ENCODE data around the gene GBX1.

GBX1 gene

GRCh38 chr7:151131592-151132293 lies 35.8 kb downstream of the GBX1 start:
- ChIA-PET CTCF (interaction anchor here (1.2 to 1.7 kb wide), 2 partner anchors 8 to 40 kb away, joined by 3 read pairs; no protein-coding TSS in a partner anchor), POLR2A (no interaction called here)
- no peak for DNase-seq (ENCODE audit: extremely low spot score)
- no peak for TF ChIP-seq ELF4 (IDR thresholded peaks at IDR 0.05)
- no peak for TF ChIP-seq ZNF384 (IDR thresholded peaks at IDR 0.05)
- no peak for TF ChIP-seq HDGF (IDR thresholded peaks at IDR 0.05; ENCODE audit: borderline replicate concordance)
- no peak for TF ChIP-seq ARNT (IDR thresholded peaks at IDR 0.05)
- TF ChIP-seq SUZ12 (IDR thresholded peaks at IDR 0.05): no peak
- no peak for TF ChIP-seq PKNOX1 (IDR thresholded peaks at IDR 0.05)
- no peak for TF ChIP-seq SP1 (IDR thresholded peaks at IDR 0.05)

- TF ChIP-seq BHLHE40 (IDR thresholded peaks at IDR 0.05; ENCODE audit: borderline replicate concordance) (no peak), ELF4 (IDR thresholded peaks at IDR 0.05) (no peak), SUZ12 (IDR thresholded peaks at IDR 0.05) (no peak), ZNF384 (IDR thresholded peaks at IDR 0.05) (no peak)
- ChIA-PET CTCF (interaction anchor here (0.8 to 1.7 kb wide), 3 partner anchors 8 to 41 kb away, joined by 3 read pairs; no protein-coding TSS in a partner anchor), POLR2A (no interaction called here)
- DNase-seq (ENCODE audit: extremely low spot score): no peak
Measured at GRCh38 chr7:151131224-151131591, 36.3 kb downstream of the GBX1 start.

- POLR2A ChIA-PET: no interaction called here
- DNase-seq (ENCODE audit: extremely low spot score): no peak
- TF ChIP-seq ELF4 (IDR thresholded peaks at IDR 0.05) (no peak), L3MBTL2 (conservative IDR thresholded peaks at IDR 0.05) (no peak), PKNOX1 (IDR thresholded peaks at IDR 0.05) (no peak), LEF1 (IDR thresholded peaks at IDR 0.05; ENCODE audit: borderline replicate concordance) (no peak), SUZ12 (IDR thresholded peaks at IDR 0.05) (no peak), BHLHE40 (IDR thresholded peaks at IDR 0.05; ENCODE audit: borderline replicate concordance) (no peak), FOXM1 (IDR thresholded peaks at IDR 0.05; ENCODE audit: borderline replicate concordance) (no peak), ZNF384 (IDR thresholded peaks at IDR 0.05) (no peak), TARDBP (IDR thresholded peaks at IDR 0.05) (no peak), SP1 (IDR thresholded peaks at IDR 0.05) (no peak), FOXK2 (IDR thresholded peaks at IDR 0.05) (no peak), HDGF (IDR thresholded peaks at IDR 0.05; ENCODE audit: borderline replicate concordance) (no peak), FOXA1 (IDR thresholded peaks at IDR 0.05) (no peak), CTBP1 (IDR thresholded peaks at IDR 0.05; ENCODE audit: borderline replicate concordance) (no peak), ARNT (IDR thresholded peaks at IDR 0.05) (no peak), NFRKB (IDR thresholded peaks at IDR 0.05) (no peak)
- CTCF ChIA-PET: interaction anchor here (0.8 to 1.7 kb wide), 3 partner anchors 9 to 41 kb away, joined by 3 read pairs; no protein-coding TSS in a partner anchor
Measured at GRCh38 chr7:151130741-151131157, 36.7 kb downstream of the GBX1 start.

- ChIA-PET CTCF (interaction anchor here (1.0 to 1.7 kb wide), 2 partner anchors 41 to 42 kb away, joined by 3 to 6 read pairs; no protein-coding TSS in a partner anchor), POLR2A (no interaction called here)
- no peak for DNase-seq (ENCODE audit: extremely low spot score)
- TF ChIP-seq PKNOX1 (IDR thresholded peaks at IDR 0.05) (no peak), NFRKB (IDR thresholded peaks at IDR 0.05) (no peak), FOXM1 (IDR thresholded peaks at IDR 0.05; ENCODE audit: borderline replicate concordance) (no peak), SP1 (IDR thresholded peaks at IDR 0.05) (no peak), LEF1 (IDR thresholded peaks at IDR 0.05; ENCODE audit: borderline replicate concordance) (no peak)
Measured at GRCh38 chr7:151129960-151130591, 37.4 kb downstream of the GBX1 start.

GRCh38 chr7:151129117-151129959 lies 38.2 kb downstream of the GBX1 start:
- POLR2A ChIA-PET: interaction anchor here (0.9 kb wide), 1 partner anchor 40 kb away, joined by 4 read pairs; no protein-coding TSS in a partner anchor
- CTCF ChIA-PET: interaction anchor here (0.6 to 1.0 kb wide), 2 partner anchors 24 to 41 kb away, joined by 4 to 6 read pairs; no protein-coding TSS in a partner anchor

GRCh38 chr7:151128716-151129115 lies 38.8 kb downstream of the GBX1 start:
- CTCF ChIA-PET: interaction anchor here (0.6 kb wide), 1 partner anchor 24 kb away, joined by 4 read pairs; no protein-coding TSS in a partner anchor
- TF ChIP-seq HDGF (IDR thresholded peaks at IDR 0.05; ENCODE audit: borderline replicate concordance): no peak
- no peak for TF ChIP-seq BHLHE40 (IDR thresholded peaks at IDR 0.05; ENCODE audit: borderline replicate concordance)
- no peak for TF ChIP-seq ELF4 (IDR thresholded peaks at IDR 0.05)
- no peak for TF ChIP-seq ZNF384 (IDR thresholded peaks at IDR 0.05)
- TF ChIP-seq L3MBTL2 (conservative IDR thresholded peaks at IDR 0.05): no peak
- TF ChIP-seq TARDBP (IDR thresholded peaks at IDR 0.05): no peak
- TF ChIP-seq ARNT (IDR thresholded peaks at IDR 0.05): no peak
- TF ChIP-seq PKNOX1 (IDR thresholded peaks at IDR 0.05): no peak
- no peak for TF ChIP-seq LEF1 (IDR thresholded peaks at IDR 0.05; ENCODE audit: borderline replicate concordance)
- no peak for TF ChIP-seq NFRKB (IDR thresholded peaks at IDR 0.05)
- TF ChIP-seq FOXM1 (IDR thresholded peaks at IDR 0.05; ENCODE audit: borderline replicate concordance): no peak
- no peak for TF ChIP-seq FOXK2 (IDR thresholded peaks at IDR 0.05)
- no peak for TF ChIP-seq SUZ12 (IDR thresholded peaks at IDR 0.05)
- no peak for TF ChIP-seq SP1 (IDR thresholded peaks at IDR 0.05)
- no peak for TF ChIP-seq CTBP1 (IDR thresholded peaks at IDR 0.05; ENCODE audit: borderline replicate concordance)
- no peak for TF ChIP-seq FOXA1 (IDR thresholded peaks at IDR 0.05)
- no peak for DNase-seq (ENCODE audit: extremely low spot score)
- POLR2A ChIA-PET: interaction anchor here (0.9 kb wide), 1 partner anchor 40 kb away, joined by 4 read pairs; no protein-coding TSS in a partner anchor

More at GRCh38 chr7:151129117-151129959, 38.2 kb downstream of the GBX1 start:
- DNase-seq (ENCODE audit: extremely low spot score): no peak
- TF ChIP-seq FOXK2 (IDR thresholded peaks at IDR 0.05) (no peak), BHLHE40 (IDR thresholded peaks at IDR 0.05; ENCODE audit: borderline replicate concordance) (no peak)

Data from HEK293T (cell line).